ENCODE data around the gene ALDH1B1.
"Not testable (repeated sequence)": the region's sequence is repeated elsewhere in the genome, so short reads cannot be mapped to it uniquely, and the experiment has no call there.

The ALDH1B1 gene

DNA sequence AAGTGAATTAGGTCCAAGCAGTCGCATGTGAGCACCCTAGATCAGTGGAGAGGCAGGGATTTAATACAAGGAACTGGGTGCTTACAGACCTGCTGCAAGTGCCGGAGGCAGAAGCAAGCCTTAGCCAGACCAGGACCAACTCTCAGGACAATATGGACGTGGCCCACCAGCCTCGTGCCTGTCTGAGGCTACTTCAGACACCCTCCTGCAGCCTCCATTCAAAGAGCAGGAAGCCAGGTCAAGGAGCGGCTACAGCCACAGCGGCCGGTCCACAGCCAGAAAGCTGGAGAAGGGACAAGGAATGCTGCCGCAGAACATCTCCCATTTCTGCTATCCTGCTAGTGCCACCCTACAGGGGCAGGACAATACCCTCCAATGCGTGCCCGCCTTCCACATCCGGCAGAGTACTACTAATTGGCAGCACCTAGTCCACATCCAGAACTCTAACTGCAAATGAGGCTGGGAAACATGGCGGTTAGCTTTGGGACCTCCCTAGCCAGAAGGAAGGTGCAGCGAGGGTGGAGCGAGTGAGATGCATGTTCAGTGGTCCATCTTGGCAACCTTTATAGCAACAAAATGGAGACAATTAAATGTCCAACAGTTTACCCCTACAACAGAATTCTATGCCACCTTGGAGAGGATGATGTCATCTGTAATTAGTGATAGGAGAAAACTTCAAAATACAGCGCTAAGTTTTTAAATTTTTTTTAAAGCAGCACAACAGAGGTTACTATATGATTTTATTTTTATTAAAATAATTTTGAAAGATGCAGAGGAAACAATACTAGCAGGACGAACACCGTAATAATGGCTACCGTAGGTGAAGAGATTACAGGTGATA lies 1.0 kb upstream of the ALDH1B1 start:
- TF ChIP-seq, protein P1, sequence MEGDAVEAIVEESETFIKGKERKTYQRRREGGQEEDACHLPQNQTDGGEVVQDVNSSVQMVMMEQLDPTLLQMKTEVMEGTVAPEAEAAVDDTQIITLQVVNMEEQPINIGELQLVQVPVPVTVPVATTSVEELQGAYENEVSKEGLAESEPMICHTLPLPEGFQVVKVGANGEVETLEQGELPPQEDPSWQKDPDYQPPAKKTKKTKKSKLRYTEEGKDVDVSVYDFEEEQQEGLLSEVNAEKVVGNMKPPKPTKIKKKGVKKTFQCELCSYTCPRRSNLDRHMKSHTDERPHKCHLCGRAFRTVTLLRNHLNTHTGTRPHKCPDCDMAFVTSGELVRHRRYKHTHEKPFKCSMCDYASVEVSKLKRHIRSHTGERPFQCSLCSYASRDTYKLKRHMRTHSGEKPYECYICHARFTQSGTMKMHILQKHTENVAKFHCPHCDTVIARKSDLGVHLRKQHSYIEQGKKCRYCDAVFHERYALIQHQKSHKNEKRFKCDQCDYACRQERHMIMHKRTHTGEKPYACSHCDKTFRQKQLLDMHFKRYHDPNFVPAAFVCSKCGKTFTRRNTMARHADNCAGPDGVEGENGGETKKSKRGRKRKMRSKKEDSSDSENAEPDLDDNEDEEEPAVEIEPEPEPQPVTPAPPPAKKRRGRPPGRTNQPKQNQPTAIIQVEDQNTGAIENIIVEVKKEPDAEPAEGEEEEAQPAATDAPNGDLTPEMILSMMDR (IDR thresholded peaks at IDR 0.05), result no peak
- H3K27ac ChIP-seq, result peak overlapping the region; percentile 90 to 93
- no peak overlapping the region for H3K4me3 ChIP-seq
- DNase-seq (ENCODE audit: low spot score), result no peak

DNA sequence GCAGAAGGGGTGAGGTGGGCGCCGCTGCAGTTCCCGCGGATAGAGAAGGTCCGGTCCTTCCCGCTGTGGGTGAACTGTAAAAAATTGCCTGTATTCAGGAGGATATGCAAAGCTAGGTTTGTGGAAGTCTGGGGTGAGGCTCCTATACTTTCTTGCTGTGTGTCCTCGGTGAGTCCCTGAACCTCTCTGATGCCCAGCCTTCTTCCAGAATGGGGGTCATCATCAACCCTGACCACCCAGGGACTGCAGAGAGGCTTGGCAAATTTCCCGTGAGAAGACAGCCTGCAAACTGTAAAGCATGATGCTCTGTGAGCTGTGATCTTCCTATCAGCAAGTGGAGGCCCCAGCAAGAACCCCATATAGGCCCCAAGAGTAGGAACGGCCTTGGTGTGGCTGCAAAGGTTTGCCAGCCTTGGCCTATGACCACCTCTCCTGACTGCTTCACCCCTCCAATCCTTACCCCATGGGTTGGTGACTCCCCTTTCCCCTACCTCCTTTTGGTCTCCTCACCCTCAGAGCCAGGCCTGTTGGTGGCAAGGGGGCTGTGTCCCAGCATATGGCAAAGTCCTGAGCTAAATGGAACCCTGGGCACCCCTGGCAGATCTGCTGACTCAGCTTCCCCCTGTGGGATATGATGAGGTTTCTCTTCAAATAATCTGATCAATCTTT lies 760 bp downstream of the ALDH1B1 start:
- peak overlapping the region; percentile 90 to 93 for H3K27ac ChIP-seq
- no peak for DNase-seq (ENCODE audit: low spot score)
- TF ChIP-seq, protein P1 (IDR thresholded peaks at IDR 0.05), result no peak
- peak overlapping the region; percentile 76 for H3K4me3 ChIP-seq

DNA sequence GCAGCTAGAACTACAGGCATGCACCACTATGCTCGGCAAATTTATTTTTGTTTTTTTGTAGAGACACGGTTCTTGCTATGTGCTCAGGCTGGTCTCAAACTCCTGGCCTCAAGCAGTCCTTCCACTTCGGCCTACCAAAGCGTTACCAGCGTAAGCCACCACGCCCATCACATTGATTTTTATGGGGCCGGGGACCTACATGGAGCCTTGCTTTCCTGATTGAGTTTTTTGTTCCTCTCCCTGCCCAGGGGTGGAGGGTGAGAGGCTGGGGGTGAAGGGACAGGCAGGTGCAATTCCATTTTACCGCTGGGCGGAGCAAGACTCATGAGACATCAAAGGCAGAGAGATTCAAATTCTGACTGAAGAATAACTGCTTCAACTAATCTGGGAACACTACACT lies 1.9 kb downstream of the ALDH1B1 start:
- no peak for DNase-seq (ENCODE audit: low spot score)
- Histone ChIP-seq H3K27ac (peak overlapping the region; percentile 90 to 93), H3K4me3 (peak overlapping the region; percentile 76)
- TF ChIP-seq, protein P1 (IDR thresholded peaks at IDR 0.05), result no peak

DNA sequence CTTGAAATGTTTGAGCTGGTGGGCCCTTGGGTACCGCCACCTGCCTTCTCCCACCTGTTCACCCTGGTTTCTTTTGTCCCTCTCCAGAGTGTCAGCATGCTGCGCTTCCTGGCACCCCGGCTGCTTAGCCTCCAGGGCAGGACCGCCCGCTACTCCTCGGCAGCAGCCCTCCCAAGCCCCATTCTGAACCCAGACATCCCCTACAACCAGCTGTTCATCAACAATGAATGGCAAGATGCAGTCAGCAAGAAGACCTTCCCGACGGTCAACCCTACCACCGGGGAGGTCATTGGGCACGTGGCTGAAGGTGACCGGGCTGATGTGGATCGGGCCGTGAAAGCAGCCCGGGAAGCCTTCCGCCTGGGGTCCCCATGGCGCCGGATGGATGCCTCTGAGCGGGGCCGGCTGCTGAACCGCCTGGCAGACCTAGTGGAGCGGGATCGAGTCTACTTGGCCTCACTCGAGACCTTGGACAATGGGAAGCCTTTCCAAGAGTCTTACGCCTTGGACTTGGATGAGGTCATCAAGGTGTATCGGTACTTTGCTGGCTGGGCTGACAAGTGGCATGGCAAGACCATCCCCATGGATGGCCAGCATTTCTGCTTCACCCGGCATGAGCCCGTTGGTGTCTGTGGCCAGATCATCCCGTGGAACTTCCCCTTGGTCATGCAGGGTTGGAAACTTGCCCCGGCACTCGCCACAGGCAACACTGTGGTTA lies 3.3 kb downstream of the ALDH1B1 start:
- H3K27ac ChIP-seq, result peak overlapping the region in 1 of 2 donors; percentile 90
- DNase-seq (ENCODE audit: low spot score), result no peak
- TF ChIP-seq, protein P1 (IDR thresholded peaks at IDR 0.05), result no peak
- H3K4me3 ChIP-seq, result peak overlapping the region; percentile 76

DNA sequence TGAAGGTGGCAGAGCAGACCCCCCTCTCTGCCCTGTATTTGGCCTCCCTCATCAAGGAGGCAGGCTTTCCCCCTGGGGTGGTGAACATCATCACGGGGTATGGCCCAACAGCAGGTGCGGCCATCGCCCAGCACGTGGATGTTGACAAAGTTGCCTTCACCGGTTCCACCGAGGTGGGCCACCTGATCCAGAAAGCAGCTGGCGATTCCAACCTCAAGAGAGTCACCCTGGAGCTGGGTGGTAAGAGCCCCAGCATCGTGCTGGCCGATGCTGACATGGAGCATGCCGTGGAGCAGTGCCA lies 3.8 kb downstream of the ALDH1B1 start:
- no peak for DNase-seq (ENCODE audit: low spot score)
- peak overlapping the region; percentile 76 for H3K4me3 ChIP-seq
- TF ChIP-seq, protein P1 (IDR thresholded peaks at IDR 0.05), result no peak
- peak overlapping the region in 1 of 2 donors; percentile 90 for H3K27ac ChIP-seq

DNA sequence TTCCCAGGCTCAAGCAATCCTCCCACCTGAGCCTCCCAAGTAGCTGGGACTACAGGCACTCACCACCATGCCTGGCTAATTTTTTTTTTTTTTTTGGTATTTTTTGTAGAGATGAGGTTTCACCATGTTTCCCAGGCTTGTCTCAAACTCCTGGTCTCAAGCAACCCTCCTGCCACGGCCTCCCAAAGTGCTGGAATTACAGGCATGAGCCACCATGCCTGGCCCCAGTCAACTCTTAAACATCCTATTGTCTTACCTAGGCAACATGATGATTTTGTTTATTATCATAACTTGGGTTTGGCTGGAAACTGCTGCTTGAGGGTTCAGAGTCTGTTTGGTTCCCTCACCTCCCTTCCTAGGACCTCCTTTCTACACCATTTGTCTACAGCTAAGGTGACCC lies 6.7 kb downstream of the ALDH1B1 start:
- not testable (repeated sequence) for H3K27ac ChIP-seq; DNase-seq (ENCODE audit: low spot score); H3K4me3 ChIP-seq

DNA sequence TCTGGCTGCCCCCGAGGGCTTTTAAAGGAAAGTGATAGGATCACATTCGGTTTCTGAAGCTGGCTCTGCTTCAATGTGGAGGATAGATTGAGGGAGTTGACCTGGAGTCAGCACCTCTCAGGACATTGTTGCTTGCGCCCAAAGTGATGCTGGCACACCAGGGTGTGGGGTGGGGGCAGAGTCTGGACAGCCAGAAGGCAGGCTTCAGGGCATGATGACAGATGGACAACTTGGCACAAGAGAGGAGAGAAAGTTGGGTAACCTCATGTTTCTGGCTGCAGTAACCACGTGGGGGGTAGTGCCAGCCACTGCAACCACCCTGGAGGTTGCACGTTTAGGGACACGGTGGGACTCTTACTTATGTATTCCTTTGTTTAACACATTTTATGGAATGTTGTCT lies 9.5 kb downstream of the ALDH1B1 start:
- TF ChIP-seq, protein P1 (IDR thresholded peaks at IDR 0.05), result no peak
- no peak for DNase-seq (ENCODE audit: low spot score)
- no peak overlapping the region for H3K27ac ChIP-seq
- no peak overlapping the region for H3K4me3 ChIP-seq

All from coronary artery (tissue), 2 donors.